Neural cell (in vitro differentiated cells): Measurements from ENCODE around the gene KCNK2. TPM values are rescaled to one million over a fixed set of nuclear protein-coding genes. Genes with fewer than 3 reads are reported as not detected.

ENCODE experiments used
- H2AFZ ChIP-seq: fragments of 200-600, 300-800 bp; sonication (generic), shearing (Covaris generic); 2 replicates; pipeline ENCODE4 v1.6.0; 2014; ENCODE audit warnings: low read depth, mild to moderate bottlenecking, antibody characterized with exemption, low read length, moderate library complexity
- H3F3A ChIP-seq: fragments of 200-600 bp; shearing (Covaris generic); 2 replicates; pipeline ENCODE4 v1.6.1; 2016; ENCODE audit warnings: mild to moderate bottlenecking, moderate library complexity, mixed read lengths, antibody characterized with exemption, low read length; ENCODE audit not compliant: insufficient read depth, poor library complexity, severe bottlenecking
- H3K27ac ChIP-seq: fragments of 200-600, 300-800 bp; sonication (generic), shearing (Covaris generic); 2 replicates; pipeline ENCODE4 v1.5.1; 2014; ENCODE audit warnings: mild to moderate bottlenecking, low read length, moderate library complexity
- H3K27me3 ChIP-seq: fragments of 300-800, 200-600 bp; sonication (generic), shearing (Covaris generic); 2 replicates; pipeline ENCODE4 v1.6.0; 2014; ENCODE audit warnings: mild to moderate bottlenecking, low read depth, low read length, moderate library complexity; ENCODE audit not compliant: insufficient read depth
- H3K36me3 ChIP-seq: fragments of 300-800, 200-600 bp; sonication (generic), shearing (Covaris generic); 2 replicates; pipeline ENCODE4 v1.5.1; 2014; ENCODE audit warnings: mild to moderate bottlenecking, antibody characterized with exemption, low read length, moderate library complexity; ENCODE audit not compliant: insufficient read depth
- H3K4me2 ChIP-seq: fragments of 300-800, 200-600 bp; sonication (generic), shearing (Covaris generic); 2 replicates; pipeline ENCODE4 v1.6.0; 2014; ENCODE audit warnings: mild to moderate bottlenecking, low read length
- H3K4me3 ChIP-seq: fragments of 300-800, 200-600 bp; sonication (generic), shearing (Covaris generic); 2 replicates; pipeline ENCODE4 v1.5.1; 2014; ENCODE audit warnings: mild to moderate bottlenecking, low read length, moderate library complexity
- H3K79me2 ChIP-seq: fragments of 200-600 bp; shearing (Covaris generic); replicated peaks from 2 replicates; pipeline ENCODE4 v1.6.0; 2014; ENCODE audit warnings: mild to moderate bottlenecking, low read length, moderate library complexity; ENCODE audit not compliant: insufficient read depth
- H3K9ac ChIP-seq: fragments of 300-800, 200-600 bp; sonication (generic), shearing (Covaris generic); 2 replicates; pipeline ENCODE4 v1.6.1; 2016; ENCODE audit warnings: mild to moderate bottlenecking, low read length, mixed read lengths
- H3K9me2 ChIP-seq: fragments of 200-600 bp; shearing (Covaris generic); 2 replicates; pipeline ENCODE4 v1.6.1; 2016; ENCODE audit warnings: mild to moderate bottlenecking, low read length, mixed read lengths; ENCODE audit not compliant: insufficient read depth
- H3K9me3 ChIP-seq: fragments of 200-600, 300-800 bp; sonication (generic), shearing (Covaris generic); 2 replicates; pipeline ENCODE4 v1.6.1; 2016; ENCODE audit warnings: mild to moderate bottlenecking, mixed run types, low read length, moderate library complexity, mixed read lengths
- H4K20me1 ChIP-seq: fragments of 200-600 bp; shearing (Covaris generic); 2 replicates; pipeline ENCODE4 v1.6.1; 2016; ENCODE audit warnings: mild to moderate bottlenecking, mixed run types; ENCODE audit not compliant: insufficient read depth
- CTCF ChIP-seq: fragments of 450-650 bp; IDR thresholded peaks from 2 replicates; pipeline ENCODE4 v1.5.1; 2014; ENCODE audit warnings: antibody characterized with exemption, mild to moderate bottlenecking, moderate library complexity; ENCODE audit not compliant: poor library complexity, severe bottlenecking
- EP300 ChIP-seq: fragments of 450-650 bp; conservative IDR thresholded peaks from 2 replicates; pipeline ENCODE4 v1.6.1; 2014; ENCODE audit warnings: antibody characterized with exemption, mild to moderate bottlenecking, moderate library complexity; ENCODE audit not compliant: poor library complexity, severe bottlenecking
- EZH2 ChIP-seq: fragments of 200-600, 300-800 bp; shearing (Covaris generic), sonication (generic); IDR thresholded peaks from 2 replicates; pipeline ENCODE4 v1.6.1; 2014; ENCODE audit warnings: antibody characterized with exemption, low read length, borderline replicate concordance, mild to moderate bottlenecking; ENCODE audit not compliant: insufficient read depth, poor library complexity, severe bottlenecking
- MXI1 ChIP-seq: fragments of 450-650 bp; conservative IDR thresholded peaks from 2 replicates; pipeline ENCODE4 v1.6.1; 2014; ENCODE audit warnings: antibody characterized with exemption, mild to moderate bottlenecking; ENCODE audit not compliant: poor library complexity, severe bottlenecking
- POLR2AphosphoS5 ChIP-seq: IDR thresholded peaks from 2 replicates; pipeline ENCODE4 v1.6.1; 2012
- RAD21 ChIP-seq: fragments of 450-650 bp; conservative IDR thresholded peaks from 2 replicates; pipeline ENCODE4 v1.6.1; 2014; ENCODE audit warnings: antibody characterized with exemption, mild to moderate bottlenecking, moderate library complexity
- REST ChIP-seq: IDR thresholded peaks from 2 replicates; pipeline ENCODE4 v1.6.1; 2012; ENCODE audit warnings: borderline replicate concordance
- SMC3 ChIP-seq: fragments of 450-650 bp; conservative IDR thresholded peaks from 2 replicates; pipeline ENCODE4 v1.6.1; 2014; ENCODE audit warnings: antibody characterized with exemption, mild to moderate bottlenecking, moderate library complexity; ENCODE audit not compliant: poor library complexity
- TAF1 ChIP-seq: IDR thresholded peaks from 2 replicates; pipeline ENCODE4 v1.6.1; 2012; ENCODE audit warnings: low read depth
- polyA plus RNA-seq: library from polyadenylated mRNA; depleted of rRNA; stranded (reverse); fragments of >200 nt; gene quantifications from 2 replicates; pipeline ENCODE4 v1.2.3, GENCODE V29; 2014

The KCNK2 gene
- polyA plus RNA-seq, 1 donor from 2014 or later = 6.8 TPM

- no peak overlapping the region for H2AFZ ChIP-seq
- no peaks in the 10 kb centered on the region for H3K27me3 ChIP-seq
- no peak overlapping the region for H3K4me3 ChIP-seq
- H3K27ac ChIP-seq = no peak overlapping the region
- no peak overlapping the region for H3K9ac ChIP-seq
- no peaks in the 10 kb centered on the region for H3K36me3 ChIP-seq
- H3K79me2 ChIP-seq = no peaks in the 10 kb centered on the region
- H4K20me1 ChIP-seq = no peaks in the 10 kb centered on the region
- no peaks in the 10 kb centered on the region for H3K9me2 ChIP-seq
- no peak overlapping the region for H3K4me2 ChIP-seq
- H3F3A ChIP-seq = no peaks in the 10 kb centered on the region
- TF ChIP-seq SMC3 (no peak), CTCF (no peak), EP300 (no peak), REST (no peak), MXI1 (no peak), POLR2AphosphoS5 (no peak), RAD21 (no peak), TAF1 (no peak), EZH2 (no peak)
- H3K9me3 ChIP-seq = no peaks in the 10 kb centered on the region
Observed at GRCh38 chr1:215140135-215140534, 57.6 kb downstream of the KCNK2 start.

- H3F3A ChIP-seq = no peaks in the 10 kb centered on the region
- no peak overlapping the region for H3K9ac ChIP-seq
- H3K36me3 ChIP-seq = no peaks in the 10 kb centered on the region
- no peaks in the 10 kb centered on the region for H4K20me1 ChIP-seq
- no peak overlapping the region for H3K4me3 ChIP-seq
- no peak overlapping the region for H3K4me2 ChIP-seq
- TF ChIP-seq CTCF = no peak
- TF ChIP-seq POLR2AphosphoS5 = no peak
- TF ChIP-seq RAD21 = no peak
- TF ChIP-seq MXI1 = no peak
- no peak for TF ChIP-seq REST
- no peak for TF ChIP-seq TAF1
- no peak for TF ChIP-seq EZH2
- TF ChIP-seq SMC3 = no peak
- no peak for TF ChIP-seq EP300
- no peaks in the 10 kb centered on the region for H3K27me3 ChIP-seq
- no peaks in the 10 kb centered on the region for H3K9me2 ChIP-seq
- H3K79me2 ChIP-seq = no peaks in the 10 kb centered on the region
- H2AFZ ChIP-seq = no peak overlapping the region
- no peak overlapping the region for H3K27ac ChIP-seq
- no peaks in the 10 kb centered on the region for H3K9me3 ChIP-seq
Observed at GRCh38 chr1:215141460-215141859, 58.9 kb downstream of the KCNK2 start.
